ENCODE data around the gene MRC2. TPM values are rescaled to one million over a fixed set of nuclear protein-coding genes. Genes with fewer than 3 reads are reported as not detected.
"Not testable (repeated sequence)": the region's sequence is repeated elsewhere in the genome, so short reads cannot be mapped to it uniquely, and the experiment has no call there.

The MRC2 gene
- total RNA-seq, 4 donors from 2014 or later = 51.9 to 117 (median 78.0) TPM

DNA sequence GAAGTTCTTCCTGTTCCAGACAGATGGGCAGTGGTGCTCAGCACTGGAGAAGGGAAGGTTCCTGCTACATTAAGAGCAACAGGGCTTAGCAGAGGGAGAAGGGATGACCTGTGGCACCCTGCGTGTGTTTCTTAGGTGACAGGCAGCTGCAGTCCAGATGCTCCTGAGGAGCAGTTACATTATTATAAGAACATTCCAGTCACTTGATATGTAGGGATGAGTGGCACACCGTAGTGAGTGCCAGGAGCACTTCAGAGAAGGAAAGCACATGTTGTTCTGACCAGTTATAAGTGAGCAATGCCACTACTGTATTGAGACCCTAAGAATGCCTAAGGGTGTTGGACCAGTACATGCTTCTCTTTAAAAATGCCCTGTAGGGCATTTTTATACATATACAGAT is 39.9 kb upstream of the MRC2 start:
- no peak for DNase-seq (ENCODE audit: low spot score in 2 of 2)
- Histone ChIP-seq H3K27me3 (no peaks in the 10 kb centered on the region), H3K4me3 (no peak overlapping the region), H3K27ac (no peak overlapping the region), H3K4me1 (no peaks in the 10 kb centered on the region), H3K36me3 (peaks cover 0 to 85% (median 0%) of the 10 kb centered on the region in 3 donors), H3K9me3 (no peaks in the 10 kb centered on the region)
- 87 to 98% methylated on average over 2 of the region's 2 CpGs for WGBS, 2 donors
- TF ChIP-seq EP300 (IDR thresholded peaks at IDR 0.05) = no peak

GRCh38 chr17:62588109-62588508 is 39.4 kb upstream of the MRC2 start:
- peaks cover 0 to 85% (median 0%) of the 10 kb centered on the region in 3 donors for H3K36me3 ChIP-seq
- H3K4me3 ChIP-seq = no peak overlapping the region
- H3K9me3 ChIP-seq = no peaks in the 10 kb centered on the region
- DNase-seq (ENCODE audit: low spot score in 2 of 2) = no peak
- TF ChIP-seq POLR2A (IDR thresholded peaks at IDR 0.05) (no peak), EP300 (IDR thresholded peaks at IDR 0.05) (no peak), CTCF (IDR thresholded peaks at IDR 0.05) (no peak)
- WGBS, 2 donors = 89 to 92% methylated on average over 7 of the region's 7 CpGs
- H3K4me1 ChIP-seq = no peaks in the 10 kb centered on the region
- H3K27me3 ChIP-seq = no peaks in the 10 kb centered on the region
- H3K27ac ChIP-seq = no peak overlapping the region

- no peak for TF ChIP-seq CTCF (IDR thresholded peaks at IDR 0.05)
- TF ChIP-seq POLR2A (IDR thresholded peaks at IDR 0.05) = no peak
- peak in 1 of 2 donors; percentile 17 for TF ChIP-seq EP300 (IDR thresholded peaks at IDR 0.05)
- 67 to 68% methylated on average over 6 of the region's 6 CpGs for WGBS, 2 donors
- Histone ChIP-seq H3K9me3 (no peaks in the 10 kb centered on the region), H3K4me3 (no peak overlapping the region), H3K27ac (no peak overlapping the region), H3K4me1 (no peaks in the 10 kb centered on the region), H3K36me3 (peaks cover 0 to 87% (median 1%) of the 10 kb centered on the region in 3 donors), H3K27me3 (no peaks in the 10 kb centered on the region)
- DNase-seq (ENCODE audit: low spot score in 2 of 2) = peak in 1 of 2 donors; percentile 19
These were observed 36.1 kb upstream of the MRC2 start for GRCh38 chr17:62591333-62591732.

GRCh38 chr17:62591822-62592221 is 35.6 kb upstream of the MRC2 start:
- H3K4me3 ChIP-seq; DNase-seq (ENCODE audit: low spot score in 2 of 2); H3K9me3 ChIP-seq; H3K27ac ChIP-seq; H3K27me3 ChIP-seq; H3K4me1 ChIP-seq: not testable (repeated sequence)
- TF ChIP-seq EP300 (IDR thresholded peaks at IDR 0.05) = peak in 1 of 2 donors; percentile 1
- WGBS, 2 donors = 83 to 91% methylated on average over 11 of the region's 11 CpGs
- H3K36me3 ChIP-seq = peaks cover 0 to 87% (median 6%) of the 10 kb centered on the region in 3 donors

DNA sequence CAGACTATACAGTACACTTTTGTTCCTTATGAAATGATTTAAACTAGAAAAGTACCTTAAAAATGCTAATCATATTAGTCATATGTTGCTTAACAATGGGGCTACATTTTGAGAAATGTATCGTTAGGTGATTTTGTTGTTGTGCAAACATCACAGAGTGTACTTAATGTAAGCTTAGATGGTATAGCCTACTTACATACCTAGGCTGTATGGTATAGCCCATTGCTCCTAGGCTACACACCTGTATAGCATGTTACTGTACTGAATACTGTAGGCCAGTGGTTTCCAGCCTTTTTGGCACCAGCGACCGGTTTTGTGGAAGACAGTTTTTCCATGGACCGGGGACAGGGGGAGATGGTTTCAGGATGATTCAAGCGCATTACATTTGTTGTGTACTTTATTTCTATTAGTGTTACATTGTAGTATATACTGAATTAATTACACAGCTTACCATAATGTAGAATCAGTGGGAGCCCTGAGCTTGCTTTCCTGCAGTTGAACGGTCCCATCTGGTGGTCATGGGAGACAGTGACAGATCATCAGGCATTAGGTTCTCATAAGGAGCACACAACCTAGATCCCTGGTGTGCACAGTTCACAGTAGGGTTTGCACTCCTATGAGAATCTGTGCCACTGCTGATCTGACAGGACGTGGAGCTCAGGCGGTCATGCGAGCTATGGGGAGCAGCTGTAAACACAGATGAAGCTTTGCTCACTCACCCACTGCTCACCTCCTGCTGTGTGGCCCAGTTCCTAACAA is 35.0 kb upstream of the MRC2 start:
- Histone ChIP-seq H3K36me3 (peaks cover 0 to 87% (median 7%) of the 10 kb centered on the region in 3 donors), H3K9me3 (peaks cover 0 to 3% (median 0%) of the 10 kb centered on the region in 4 donors), H3K4me3 (no peak overlapping the region), H3K4me1 (peaks cover 0 to under 1% (median 0%) of the 10 kb centered on the region in 4 donors), H3K27me3 (no peaks in the 10 kb centered on the region), H3K27ac (no peak overlapping the region)
- DNase-seq (ENCODE audit: low spot score in 2 of 2) = no peak
- 82 to 90% methylated on average over 9 of the region's 9 CpGs for WGBS, 2 donors
- TF ChIP-seq CTCF (IDR thresholded peaks at IDR 0.05) (no peak), POLR2A (IDR thresholded peaks at IDR 0.05) (no peak), EP300 (IDR thresholded peaks at IDR 0.05) (no peak)

DNA sequence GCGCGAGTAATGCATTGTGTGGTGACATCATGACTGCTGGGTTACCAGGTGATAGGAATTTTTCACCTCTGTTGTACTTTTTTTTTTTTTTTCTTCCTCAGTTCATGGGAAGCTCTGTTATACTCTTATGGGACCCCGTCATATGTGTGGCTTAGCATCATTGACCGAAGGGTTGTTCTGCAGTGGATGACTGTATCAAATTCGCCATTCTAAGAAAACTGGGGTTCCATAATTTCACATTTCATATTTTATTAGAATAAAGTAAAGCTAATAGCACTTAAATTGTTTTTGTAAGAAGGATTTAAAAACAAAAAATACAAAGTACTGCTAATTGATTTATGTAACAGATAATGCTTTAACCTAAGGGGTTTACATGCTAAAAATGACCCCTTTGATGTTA is 32.0 kb upstream of the MRC2 start:
- 98 to 100% methylated on average over 5 of the region's 5 CpGs for WGBS, 2 donors
- TF ChIP-seq CTCF (IDR thresholded peaks at IDR 0.05) (no peak), EP300 (IDR thresholded peaks at IDR 0.05) (no peak), POLR2A (IDR thresholded peaks at IDR 0.05) (no peak)
- H3K27ac ChIP-seq = no peak overlapping the region
- H3K4me1 ChIP-seq = peaks cover 0 to 10% (median 0%) of the 10 kb centered on the region in 4 donors
- no peak overlapping the region for H3K4me3 ChIP-seq
- H3K9me3 ChIP-seq = peaks cover 0 to 3% (median 0%) of the 10 kb centered on the region in 4 donors
- no peak for DNase-seq (ENCODE audit: low spot score in 2 of 2)
- H3K36me3 ChIP-seq = peaks cover 0 to 88% (median 10%) of the 10 kb centered on the region in 3 donors
- H3K27me3 ChIP-seq = no peaks in the 10 kb centered on the region

Data from tibial nerve (tissue), 4 donors.